GM18498 (cell line): ENCODE measurements around the gene FRRS1.
"Not testable (repeated sequence)": the region's sequence is repeated elsewhere in the genome, so short reads cannot be mapped to it uniquely, and the experiment has no call there.

ENCODE experiments used
- ATAC-seq: cut with Tn5 transposase; IDR thresholded peaks from one replicate; pipeline ENCODE4 v1.9.1; 2021; ENCODE audit warnings: mild to moderate bottlenecking, moderate library complexity; ENCODE audit not compliant: unreplicated experiment

The FRRS1 gene, protein sequence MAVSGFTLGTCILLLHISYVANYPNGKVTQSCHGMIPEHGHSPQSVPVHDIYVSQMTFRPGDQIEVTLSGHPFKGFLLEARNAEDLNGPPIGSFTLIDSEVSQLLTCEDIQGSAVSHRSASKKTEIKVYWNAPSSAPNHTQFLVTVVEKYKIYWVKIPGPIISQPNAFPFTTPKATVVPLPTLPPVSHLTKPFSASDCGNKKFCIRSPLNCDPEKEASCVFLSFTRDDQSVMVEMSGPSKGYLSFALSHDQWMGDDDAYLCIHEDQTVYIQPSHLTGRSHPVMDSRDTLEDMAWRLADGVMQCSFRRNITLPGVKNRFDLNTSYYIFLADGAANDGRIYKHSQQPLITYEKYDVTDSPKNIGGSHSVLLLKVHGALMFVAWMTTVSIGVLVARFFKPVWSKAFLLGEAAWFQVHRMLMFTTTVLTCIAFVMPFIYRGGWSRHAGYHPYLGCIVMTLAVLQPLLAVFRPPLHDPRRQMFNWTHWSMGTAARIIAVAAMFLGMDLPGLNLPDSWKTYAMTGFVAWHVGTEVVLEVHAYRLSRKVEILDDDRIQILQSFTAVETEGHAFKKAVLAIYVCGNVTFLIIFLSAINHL

GRCh38 chr1:99766378-99766800, at the start of gene FRRS1:
FRRS1 (minus strand) TSS chr1:99766635; CDS start chr1:99748768, 17,867 bp downstream.
- peak; percentile 92 for ATAC-seq

DNA sequence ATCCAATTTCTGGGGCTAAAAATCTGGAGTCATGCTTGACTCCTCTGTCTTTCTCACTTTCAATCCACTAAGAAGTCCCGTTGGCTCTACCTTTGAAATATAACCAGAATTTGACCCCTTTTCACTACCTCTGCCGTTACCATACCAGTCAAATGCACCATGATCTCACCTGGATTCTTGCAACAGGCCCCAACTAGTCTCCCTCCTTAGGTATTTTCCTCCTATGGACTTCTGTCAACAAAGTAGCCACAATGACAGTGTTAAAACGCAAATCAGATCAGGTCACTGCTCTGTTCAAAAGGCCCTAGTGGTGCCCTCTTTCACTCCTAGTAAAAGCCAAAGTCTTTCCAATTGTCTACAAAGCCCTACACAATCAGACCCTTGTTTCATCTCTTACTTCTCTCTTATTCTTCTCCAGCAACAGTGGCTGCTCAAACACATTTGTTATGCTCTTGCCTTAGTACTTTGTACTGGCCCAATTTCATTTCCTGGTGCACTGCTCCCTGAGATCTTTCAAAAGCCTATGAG, 48.0 kb upstream of the FRRS1 start:
- no peak for ATAC-seq

- ATAC-seq: no peak
Observed at GRCh38 chr1:99811747-99812146, 45.3 kb upstream of the FRRS1 start.

DNA sequence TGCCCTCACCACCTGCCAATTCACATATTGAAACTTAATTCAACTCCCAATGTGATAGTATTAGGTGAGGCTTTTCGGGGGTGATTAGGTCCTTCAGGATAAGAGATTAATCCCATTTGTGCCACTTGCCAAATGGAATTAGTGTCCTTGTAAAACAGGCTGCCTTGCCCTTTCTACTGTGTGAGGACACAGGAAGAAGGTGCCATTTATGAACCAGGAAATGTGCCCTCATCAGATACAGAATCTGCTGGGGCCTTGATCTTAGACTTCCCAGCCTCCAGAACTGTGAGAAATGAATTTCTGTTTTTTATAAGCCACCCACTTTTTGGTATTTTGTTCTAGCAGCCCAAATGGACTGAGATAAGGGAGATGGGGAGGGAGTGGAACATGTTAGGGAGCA, 44.6 kb upstream of the FRRS1 start:
- no peak for ATAC-seq

DNA sequence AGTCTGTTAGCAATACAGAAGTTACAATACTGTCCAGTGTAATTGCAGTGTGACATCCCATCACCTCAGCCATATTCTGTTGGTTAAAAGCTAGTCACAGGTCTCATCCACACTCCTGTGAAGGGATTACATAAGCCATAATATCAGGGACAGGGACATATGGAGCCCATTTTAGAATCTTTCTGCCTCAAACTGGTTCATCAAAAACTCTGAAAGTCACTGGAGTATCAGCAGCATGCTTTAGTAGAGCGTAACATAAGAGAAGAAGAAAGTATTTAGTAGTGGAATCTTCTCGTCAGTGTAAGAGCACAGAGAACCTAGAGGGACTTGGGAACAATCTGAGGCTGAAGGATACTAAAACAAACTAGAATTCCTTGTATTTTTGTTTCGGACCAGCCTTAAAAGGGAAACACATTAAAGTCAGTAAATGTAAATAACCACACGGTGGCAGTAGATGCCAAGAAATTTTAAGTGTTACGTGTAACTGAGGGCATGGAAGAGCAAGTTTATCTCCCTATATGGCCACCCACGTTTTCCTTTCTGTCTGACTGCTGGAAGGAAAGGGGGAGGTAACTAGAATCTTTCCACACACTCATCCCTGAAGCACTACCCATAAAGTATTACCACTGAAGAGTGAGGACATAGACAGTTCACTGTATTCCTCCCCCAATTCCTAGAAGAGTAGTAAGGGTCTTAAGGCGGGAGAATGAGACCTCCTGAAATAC, 42.1 kb upstream of the FRRS1 start:
- peak; percentile 89 for ATAC-seq

GRCh38 chr1:99806882-99807281, 40.4 kb upstream of the FRRS1 start:
- no peak for ATAC-seq

GRCh38 chr1:99801584-99801983, 35.1 kb upstream of the FRRS1 start:
- no peak for ATAC-seq

DNA sequence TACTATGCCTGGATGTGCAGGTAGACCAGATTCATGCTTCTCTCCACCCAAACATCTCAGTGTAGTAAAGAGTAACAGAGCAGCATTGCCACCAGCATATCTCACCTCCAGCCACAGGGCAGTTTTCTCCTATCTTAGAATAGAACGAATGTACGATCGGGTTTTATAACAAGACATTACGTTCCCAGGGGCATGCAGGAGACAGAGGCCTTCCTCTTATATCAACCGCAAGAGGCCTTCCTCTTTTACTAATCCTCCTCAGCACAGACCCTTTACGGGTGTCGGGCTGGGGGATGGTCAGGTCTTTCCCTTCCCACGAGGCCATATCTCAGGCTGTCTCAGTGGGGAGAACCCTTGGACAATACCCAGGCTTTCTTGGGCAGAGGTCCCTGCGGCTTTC, 27.4 kb upstream of the FRRS1 start:
- not testable (repeated sequence) for ATAC-seq

GRCh38 chr1:99789715-99790114, 23.3 kb upstream of the FRRS1 start:
- ATAC-seq: no peak

GRCh38 chr1:99788896-99789295, 22.5 kb upstream of the FRRS1 start:
- ATAC-seq: no peak

DNA sequence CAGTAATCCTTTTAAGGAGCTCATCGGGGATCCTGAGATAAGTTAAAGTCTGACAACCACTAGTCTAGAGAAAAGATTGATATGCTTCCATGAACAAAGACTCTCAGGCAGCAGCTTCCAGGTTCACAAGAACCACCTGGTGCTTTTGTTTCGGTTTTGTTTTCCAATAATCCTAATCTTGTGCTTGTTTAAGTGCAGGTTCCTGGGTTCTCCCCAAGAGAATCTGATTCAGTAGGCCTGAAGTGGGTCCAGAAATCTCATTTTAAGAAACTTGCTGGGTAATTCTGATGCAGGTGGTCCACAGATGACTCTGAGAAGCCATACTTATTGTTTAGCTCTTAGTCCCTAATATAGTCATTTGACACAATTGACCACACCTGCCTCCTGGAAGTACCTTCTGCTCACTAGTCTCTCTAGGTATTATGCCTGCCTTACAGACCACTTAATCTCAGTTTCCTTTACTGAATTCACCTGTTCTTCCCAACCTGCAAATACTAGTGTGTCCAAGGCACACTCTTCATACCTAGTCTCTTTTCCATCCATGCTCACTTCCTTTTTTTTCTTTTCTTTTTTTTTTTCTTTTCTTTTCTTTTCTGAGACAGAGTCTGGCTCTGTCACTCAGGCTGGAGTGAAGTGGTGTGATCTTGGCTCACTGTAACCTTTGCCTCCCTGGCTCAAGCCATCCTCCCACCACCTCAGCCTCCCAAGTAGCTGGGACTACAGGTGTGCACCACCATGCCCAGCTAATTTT, 20.5 kb upstream of the FRRS1 start:
- ATAC-seq: peak; percentile 76

DNA sequence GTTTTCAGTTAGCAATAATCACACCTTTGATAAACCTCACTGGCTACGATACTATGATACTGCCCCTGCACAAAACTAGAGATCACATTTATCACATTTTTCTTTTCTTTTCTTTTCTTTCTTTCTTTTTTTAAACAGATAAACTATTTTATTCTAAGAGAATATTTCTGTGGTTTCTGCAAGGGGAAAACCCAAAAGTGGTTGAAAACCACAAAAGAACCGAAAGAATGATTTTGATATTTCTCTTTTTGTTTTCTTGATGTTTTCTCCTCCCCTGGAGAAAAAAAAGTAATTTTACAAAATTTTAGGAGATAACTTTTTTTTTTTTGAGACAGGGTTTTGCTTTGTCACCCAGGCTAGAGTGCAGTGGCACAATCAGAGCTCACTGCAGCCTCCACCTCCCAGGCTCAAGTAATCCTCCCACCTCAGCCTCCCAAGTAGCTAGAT, 18.4 kb upstream of the FRRS1 start:
- peak; percentile 30 for ATAC-seq

DNA sequence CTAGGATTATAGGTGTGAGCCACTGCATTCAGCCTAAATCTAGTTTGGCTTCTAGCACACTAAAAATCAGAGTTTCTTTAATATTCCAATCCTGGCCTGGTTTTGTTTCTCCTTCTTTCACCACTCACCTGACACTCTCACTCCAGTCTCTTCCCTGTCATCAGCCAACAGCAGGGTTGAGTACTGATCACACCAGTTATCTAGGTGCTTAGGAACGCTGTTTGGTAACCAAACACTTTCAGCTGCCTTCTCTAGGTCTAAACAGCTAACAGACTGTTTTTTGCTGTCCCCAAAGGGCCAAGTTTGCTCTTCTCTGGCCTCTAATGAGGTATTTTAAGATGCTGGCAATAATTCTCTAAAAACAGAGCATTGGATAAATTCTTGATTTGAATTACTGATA, 17.7 kb upstream of the FRRS1 start:
- peak; percentile 47 for ATAC-seq

DNA sequence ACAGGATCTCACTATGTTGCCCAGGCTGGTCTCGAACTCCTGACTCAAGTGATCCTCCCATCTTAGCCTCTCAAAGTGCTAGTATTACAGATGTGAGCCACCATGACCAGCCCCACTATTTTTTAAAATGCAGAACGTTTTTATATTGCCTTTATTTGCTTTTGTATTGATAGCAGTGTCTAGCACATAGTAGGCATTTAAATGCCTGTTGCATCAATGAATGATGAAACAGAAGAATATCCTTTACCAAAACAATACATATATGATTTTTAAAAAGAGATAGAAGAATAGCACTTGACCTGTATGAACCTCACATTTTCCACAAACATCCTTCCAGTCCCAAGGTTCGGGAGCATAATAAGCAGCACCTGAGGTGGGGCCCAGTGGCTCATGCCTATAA, 16.5 kb upstream of the FRRS1 start:
- no peak for ATAC-seq

DNA sequence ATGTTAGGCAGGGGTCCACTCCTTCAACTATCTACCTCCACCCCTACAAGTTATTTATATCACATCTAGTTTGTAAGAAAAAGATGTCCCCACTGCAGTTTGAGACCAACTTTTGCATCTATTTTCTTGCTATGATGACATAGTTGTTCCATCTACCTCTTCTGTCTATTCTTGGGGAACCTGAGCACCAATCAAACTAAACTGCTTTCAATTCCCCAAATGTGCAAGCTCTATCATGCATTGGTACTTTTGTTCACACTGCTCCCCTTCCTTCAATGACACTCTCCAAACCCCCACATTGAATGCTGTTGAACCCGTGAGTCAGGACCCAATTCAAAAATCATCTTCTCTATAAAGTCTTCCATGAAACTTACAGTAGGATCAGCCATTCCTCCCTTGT, 16.0 kb upstream of the FRRS1 start:
- no peak for ATAC-seq

GRCh38 chr1:99781798-99782197, 15.4 kb upstream of the FRRS1 start:
- no peak for ATAC-seq

DNA sequence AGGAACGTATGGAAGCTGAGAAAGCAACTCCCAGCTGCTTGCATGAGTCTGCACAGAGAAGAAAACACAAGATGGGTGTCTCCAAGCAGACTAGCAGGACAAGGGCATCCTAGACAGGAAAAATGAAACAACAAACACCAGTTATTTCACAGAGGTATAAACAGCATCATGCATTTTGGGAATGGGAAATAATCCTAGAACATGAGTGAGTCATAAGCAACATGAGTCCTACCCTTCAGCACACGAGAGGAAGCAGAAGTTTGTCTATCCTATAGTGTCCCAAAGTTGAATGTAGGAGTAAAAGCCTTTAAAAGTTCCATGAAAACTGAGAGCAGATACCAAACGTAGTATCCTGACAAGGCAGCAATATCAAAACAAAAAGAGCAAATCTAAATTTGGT, 11.3 kb upstream of the FRRS1 start:
- no peak for ATAC-seq

GRCh38 chr1:99776120-99776519, 9.7 kb upstream of the FRRS1 start:
- peak; percentile 57 for ATAC-seq

DNA sequence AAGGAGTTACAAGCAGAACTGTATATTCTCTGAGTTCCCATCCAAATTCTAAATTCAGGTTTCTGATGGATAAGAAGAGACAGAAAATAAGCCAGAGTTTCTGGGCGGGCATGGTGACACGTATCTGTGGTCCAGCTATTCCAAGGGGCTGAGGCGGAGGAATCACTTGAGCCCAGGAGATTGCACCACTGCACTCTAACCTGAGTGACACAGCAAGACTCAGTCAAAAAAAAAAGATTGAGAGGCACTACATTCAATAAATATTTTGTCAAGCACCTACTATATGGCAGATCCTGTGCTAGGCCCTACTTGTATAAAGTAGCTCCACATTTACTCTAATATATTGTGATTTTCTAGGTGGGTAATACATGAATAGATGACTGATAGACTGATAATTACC, 6.4 kb upstream of the FRRS1 start:
- no peak for ATAC-seq

DNA sequence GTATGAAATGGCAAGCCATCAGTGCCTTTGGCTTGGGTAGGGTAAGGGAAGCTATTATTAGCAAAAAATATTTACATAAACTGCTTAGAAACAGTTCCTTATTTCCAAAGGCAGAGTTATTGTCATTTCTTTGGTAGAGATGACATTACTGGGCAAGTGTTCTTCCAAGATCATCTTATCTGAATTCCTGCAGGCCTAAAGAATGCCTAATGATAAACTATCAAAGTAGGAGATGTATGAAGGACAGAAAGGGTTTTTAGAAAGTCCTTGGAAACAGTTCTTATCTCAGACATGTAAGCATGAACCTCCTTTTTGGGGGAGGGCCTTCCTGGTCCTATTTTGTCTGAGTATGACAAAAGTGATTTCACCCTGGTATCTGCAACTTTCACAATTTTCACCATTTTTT, 5.1 kb upstream of the FRRS1 start:
- no peak for ATAC-seq
